Measurements from ENCODE around the gene SPCS3. TPM values are rescaled to one million over a fixed set of nuclear protein-coding genes. Genes with fewer than 3 reads are reported as not detected.

SPCS3 gene
- total and polyA plus RNA-seq, 2 experiments from 2014 or later = 62.5 to 79.9 TPM

DNA sequence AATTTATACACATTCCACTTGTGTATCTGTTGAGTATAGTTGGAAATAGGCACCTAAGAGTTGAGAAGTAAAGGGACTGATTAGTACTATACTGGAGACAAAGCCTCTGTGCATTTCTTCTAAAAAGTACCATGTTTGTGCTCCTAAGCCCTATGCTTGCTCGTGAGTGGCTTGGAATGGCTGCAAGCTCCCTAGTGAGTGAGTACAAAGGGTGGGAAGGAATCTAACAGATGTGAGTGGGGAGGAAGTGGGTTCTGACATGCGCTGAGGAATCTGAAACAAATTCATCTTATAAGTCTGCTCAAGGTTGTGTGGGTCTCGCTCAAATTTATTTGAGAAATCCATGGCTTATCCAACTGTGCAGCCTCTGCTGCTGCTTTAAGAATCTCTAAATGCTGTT lies 13.3 kb downstream of the SPCS3 start:
- no peak overlapping the region for H3K4me3 ChIP-seq
- H3K36me3 Mint-ChIP-seq (ENCODE audit: low read depth) = peaks cover 17% of the 10 kb centered on the region
- H3K4me3 Mint-ChIP-seq = no peak overlapping the region
- no peak for ATAC-seq
- H3K4me1 ChIP-seq (ENCODE audit: insufficient read depth) = no peaks in the 10 kb centered on the region
- no peak overlapping the region for H3K4me2 ChIP-seq
- H3K9me3 Mint-ChIP-seq = no peaks in the 10 kb centered on the region
- no peaks in the 10 kb centered on the region; the same call in 1 of the 2 replicates for H4K20me1 ChIP-seq (replicated peaks; ENCODE audit: insufficient read depth)
- H3K9me2 ChIP-seq (ENCODE audit: insufficient read depth) = no peaks in the 10 kb centered on the region
- no peaks in the 10 kb centered on the region for H3F3A ChIP-seq (replicated peaks; ENCODE audit: low read depth)
- peaks cover 8% of the 10 kb centered on the region for H3K4me1 Mint-ChIP-seq
- peak overlapping the region; percentile 53 for H3K27ac Mint-ChIP-seq
- DNase-seq (ENCODE audit: low spot score) = no peak
- H3K79me2 ChIP-seq (replicated peaks; ENCODE audit: insufficient read depth) = peaks cover 23% of the 10 kb centered on the region
- no peak overlapping the region for H3K27ac ChIP-seq (ENCODE audit: low read depth)
- H2AFZ ChIP-seq = no peak overlapping the region
- H3K27me3 Mint-ChIP-seq (ENCODE audit: insufficient read depth, low read depth, poor library complexity) = peaks cover 3% of the 10 kb centered on the region
- H3K27me3 ChIP-seq (ENCODE audit: insufficient read depth) = no peaks in the 10 kb centered on the region
- H3K36me3 ChIP-seq (ENCODE audit: insufficient read depth) = no peaks in the 10 kb centered on the region; the same call in 1 of the 2 replicates
- no peak for TF ChIP-seq EZH2 (IDR thresholded peaks at IDR 0.05; ENCODE audit: low read depth, unreplicated experiment)
- TF ChIP-seq POLR2AphosphoS5 (IDR thresholded peaks at IDR 0.05; ENCODE audit: low read depth) = no peak
- TF ChIP-seq, protein P1, sequence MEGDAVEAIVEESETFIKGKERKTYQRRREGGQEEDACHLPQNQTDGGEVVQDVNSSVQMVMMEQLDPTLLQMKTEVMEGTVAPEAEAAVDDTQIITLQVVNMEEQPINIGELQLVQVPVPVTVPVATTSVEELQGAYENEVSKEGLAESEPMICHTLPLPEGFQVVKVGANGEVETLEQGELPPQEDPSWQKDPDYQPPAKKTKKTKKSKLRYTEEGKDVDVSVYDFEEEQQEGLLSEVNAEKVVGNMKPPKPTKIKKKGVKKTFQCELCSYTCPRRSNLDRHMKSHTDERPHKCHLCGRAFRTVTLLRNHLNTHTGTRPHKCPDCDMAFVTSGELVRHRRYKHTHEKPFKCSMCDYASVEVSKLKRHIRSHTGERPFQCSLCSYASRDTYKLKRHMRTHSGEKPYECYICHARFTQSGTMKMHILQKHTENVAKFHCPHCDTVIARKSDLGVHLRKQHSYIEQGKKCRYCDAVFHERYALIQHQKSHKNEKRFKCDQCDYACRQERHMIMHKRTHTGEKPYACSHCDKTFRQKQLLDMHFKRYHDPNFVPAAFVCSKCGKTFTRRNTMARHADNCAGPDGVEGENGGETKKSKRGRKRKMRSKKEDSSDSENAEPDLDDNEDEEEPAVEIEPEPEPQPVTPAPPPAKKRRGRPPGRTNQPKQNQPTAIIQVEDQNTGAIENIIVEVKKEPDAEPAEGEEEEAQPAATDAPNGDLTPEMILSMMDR (conservative IDR thresholded peaks at IDR 0.05; ENCODE audit: low read depth in 2 of 2) = no peak
- TF ChIP-seq, protein P2, sequence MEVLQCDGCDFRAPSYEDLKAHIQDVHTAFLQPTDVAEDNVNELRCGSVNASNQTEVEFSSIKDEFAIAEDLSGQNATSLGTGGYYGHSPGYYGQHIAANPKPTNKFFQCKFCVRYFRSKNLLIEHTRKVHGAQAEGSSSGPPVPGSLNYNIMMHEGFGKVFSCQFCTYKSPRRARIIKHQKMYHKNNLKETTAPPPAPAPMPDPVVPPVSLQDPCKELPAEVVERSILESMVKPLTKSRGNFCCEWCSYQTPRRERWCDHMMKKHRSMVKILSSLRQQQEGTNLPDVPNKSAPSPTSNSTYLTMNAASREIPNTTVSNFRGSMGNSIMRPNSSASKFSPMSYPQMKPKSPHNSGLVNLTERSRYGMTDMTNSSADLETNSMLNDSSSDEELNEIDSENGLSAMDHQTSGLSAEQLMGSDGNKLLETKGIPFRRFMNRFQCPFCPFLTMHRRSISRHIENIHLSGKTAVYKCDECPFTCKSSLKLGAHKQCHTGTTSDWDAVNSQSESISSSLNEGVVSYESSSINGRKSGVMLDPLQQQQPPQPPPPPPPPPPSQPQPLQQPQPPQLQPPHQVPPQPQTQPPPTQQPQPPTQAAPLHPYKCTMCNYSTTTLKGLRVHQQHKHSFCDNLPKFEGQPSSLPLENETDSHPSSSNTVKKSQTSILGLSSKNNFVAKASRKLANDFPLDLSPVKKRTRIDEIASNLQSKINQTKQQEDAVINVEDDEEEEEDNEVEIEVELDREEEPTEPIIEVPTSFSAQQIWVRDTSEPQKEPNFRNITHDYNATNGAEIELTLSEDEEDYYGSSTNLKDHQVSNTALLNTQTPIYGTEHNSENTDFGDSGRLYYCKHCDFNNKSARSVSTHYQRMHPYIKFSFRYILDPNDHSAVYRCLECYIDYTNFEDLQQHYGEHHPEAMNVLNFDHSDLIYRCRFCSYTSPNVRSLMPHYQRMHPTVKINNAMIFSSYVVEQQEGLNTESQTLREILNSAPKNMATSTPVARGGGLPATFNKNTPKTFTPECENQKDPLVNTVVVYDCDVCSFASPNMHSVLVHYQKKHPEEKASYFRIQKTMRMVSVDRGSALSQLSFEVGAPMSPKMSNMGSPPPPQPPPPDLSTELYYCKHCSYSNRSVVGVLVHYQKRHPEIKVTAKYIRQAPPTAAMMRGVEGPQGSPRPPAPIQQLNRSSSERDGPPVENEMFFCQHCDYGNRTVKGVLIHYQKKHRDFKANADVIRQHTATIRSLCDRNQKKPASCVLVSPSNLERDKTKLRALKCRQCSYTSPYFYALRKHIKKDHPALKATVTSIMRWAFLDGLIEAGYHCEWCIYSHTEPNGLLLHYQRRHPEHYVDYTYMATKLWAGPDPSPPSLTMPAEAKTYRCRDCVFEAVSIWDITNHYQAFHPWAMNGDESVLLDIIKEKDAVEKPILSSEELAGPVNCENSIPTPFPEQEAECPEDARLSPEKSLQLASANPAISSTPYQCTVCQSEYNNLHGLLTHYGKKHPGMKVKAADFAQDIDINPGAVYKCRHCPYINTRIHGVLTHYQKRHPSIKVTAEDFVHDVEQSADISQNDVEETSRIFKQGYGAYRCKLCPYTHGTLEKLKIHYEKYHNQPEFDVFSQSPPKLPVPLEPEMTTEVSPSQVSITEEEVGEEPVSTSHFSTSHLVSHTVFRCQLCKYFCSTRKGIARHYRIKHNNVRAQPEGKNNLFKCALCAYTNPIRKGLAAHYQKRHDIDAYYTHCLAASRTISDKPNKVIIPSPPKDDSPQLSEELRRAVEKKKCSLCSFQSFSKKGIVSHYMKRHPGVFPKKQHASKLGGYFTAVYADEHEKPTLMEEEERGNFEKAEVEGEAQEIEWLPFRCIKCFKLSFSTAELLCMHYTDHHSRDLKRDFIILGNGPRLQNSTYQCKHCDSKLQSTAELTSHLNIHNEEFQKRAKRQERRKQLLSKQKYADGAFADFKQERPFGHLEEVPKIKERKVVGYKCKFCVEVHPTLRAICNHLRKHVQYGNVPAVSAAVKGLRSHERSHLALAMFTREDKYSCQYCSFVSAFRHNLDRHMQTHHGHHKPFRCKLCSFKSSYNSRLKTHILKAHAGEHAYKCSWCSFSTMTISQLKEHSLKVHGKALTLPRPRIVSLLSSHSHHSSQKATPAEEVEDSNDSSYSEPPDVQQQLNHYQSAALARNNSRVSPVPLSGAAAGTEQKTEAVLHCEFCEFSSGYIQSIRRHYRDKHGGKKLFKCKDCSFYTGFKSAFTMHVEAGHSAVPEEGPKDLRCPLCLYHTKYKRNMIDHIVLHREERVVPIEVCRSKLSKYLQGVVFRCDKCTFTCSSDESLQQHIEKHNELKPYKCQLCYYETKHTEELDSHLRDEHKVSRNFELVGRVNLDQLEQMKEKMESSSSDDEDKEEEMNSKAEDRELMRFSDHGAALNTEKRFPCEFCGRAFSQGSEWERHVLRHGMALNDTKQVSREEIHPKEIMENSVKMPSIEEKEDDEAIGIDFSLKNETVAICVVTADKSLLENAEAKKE (CRISPR knock-in tag; IDR thresholded peaks at IDR 0.05) = no peak
- TF ChIP-seq EZH2phosphoT487 (IDR thresholded peaks at IDR 0.05; ENCODE audit: unreplicated experiment) = no peak
- TF ChIP-seq ZNF114 (CRISPR knock-in tag; IDR thresholded peaks at IDR 0.05) = no peak
- TF ChIP-seq JUNB (IDR thresholded peaks at IDR 0.05; ENCODE audit: unreplicated experiment) = no peak
- TF ChIP-seq CREB1 (CRISPR knock-in tag; IDR thresholded peaks at IDR 0.05; ENCODE audit: low read depth) = no peak
- TF ChIP-seq STAT1 (IDR thresholded peaks at IDR 0.05; ENCODE audit: unreplicated experiment) = no peak
- TF ChIP-seq, protein P3, sequence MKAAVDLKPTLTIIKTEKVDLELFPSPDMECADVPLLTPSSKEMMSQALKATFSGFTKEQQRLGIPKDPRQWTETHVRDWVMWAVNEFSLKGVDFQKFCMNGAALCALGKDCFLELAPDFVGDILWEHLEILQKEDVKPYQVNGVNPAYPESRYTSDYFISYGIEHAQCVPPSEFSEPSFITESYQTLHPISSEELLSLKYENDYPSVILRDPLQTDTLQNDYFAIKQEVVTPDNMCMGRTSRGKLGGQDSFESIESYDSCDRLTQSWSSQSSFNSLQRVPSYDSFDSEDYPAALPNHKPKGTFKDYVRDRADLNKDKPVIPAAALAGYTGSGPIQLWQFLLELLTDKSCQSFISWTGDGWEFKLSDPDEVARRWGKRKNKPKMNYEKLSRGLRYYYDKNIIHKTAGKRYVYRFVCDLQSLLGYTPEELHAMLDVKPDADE (IDR thresholded peaks at IDR 0.05) = no peak
- TF ChIP-seq NANOG (IDR thresholded peaks at IDR 0.05; ENCODE audit: borderline replicate concordance) = no peak
- TF ChIP-seq, protein P4, sequence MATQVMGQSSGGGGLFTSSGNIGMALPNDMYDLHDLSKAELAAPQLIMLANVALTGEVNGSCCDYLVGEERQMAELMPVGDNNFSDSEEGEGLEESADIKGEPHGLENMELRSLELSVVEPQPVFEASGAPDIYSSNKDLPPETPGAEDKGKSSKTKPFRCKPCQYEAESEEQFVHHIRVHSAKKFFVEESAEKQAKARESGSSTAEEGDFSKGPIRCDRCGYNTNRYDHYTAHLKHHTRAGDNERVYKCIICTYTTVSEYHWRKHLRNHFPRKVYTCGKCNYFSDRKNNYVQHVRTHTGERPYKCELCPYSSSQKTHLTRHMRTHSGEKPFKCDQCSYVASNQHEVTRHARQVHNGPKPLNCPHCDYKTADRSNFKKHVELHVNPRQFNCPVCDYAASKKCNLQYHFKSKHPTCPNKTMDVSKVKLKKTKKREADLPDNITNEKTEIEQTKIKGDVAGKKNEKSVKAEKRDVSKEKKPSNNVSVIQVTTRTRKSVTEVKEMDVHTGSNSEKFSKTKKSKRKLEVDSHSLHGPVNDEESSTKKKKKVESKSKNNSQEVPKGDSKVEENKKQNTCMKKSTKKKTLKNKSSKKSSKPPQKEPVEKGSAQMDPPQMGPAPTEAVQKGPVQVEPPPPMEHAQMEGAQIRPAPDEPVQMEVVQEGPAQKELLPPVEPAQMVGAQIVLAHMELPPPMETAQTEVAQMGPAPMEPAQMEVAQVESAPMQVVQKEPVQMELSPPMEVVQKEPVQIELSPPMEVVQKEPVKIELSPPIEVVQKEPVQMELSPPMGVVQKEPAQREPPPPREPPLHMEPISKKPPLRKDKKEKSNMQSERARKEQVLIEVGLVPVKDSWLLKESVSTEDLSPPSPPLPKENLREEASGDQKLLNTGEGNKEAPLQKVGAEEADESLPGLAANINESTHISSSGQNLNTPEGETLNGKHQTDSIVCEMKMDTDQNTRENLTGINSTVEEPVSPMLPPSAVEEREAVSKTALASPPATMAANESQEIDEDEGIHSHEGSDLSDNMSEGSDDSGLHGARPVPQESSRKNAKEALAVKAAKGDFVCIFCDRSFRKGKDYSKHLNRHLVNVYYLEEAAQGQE (IDR thresholded peaks at IDR 0.05; ENCODE audit: unreplicated experiment) = no peak
- TF ChIP-seq ZNF331 (CRISPR knock-in tag; IDR thresholded peaks at IDR 0.05; ENCODE audit: low read depth) = no peak

Data from GM23338 (cell line).